Heart right ventricle (tissue), 16 donors: Measurements from ENCODE around the gene EDC3. TPM values are rescaled to one million over a fixed set of nuclear protein-coding genes. Genes with fewer than 3 reads are reported as not detected.

Experiments
- ATAC-seq, 8 donors: fragments of 200-7000 bp; cut with Tn5 transposase; one replicate each; pipeline ENCODE4 v1.9.1; 2020; ENCODE audit warnings: mild to moderate bottlenecking in 8 of 8, moderate library complexity in 8 of 8, moderate number of reproducible peaks in 1 of 8
- DNase-seq, 2 donors: peaks; one replicate each; pipeline ENCODE4 v3.0.0-alpha.2; 2020
- H3K27ac ChIP-seq, 10 donors: fragments of 200-600 bp; sonication (generic) in 2 of 10; one replicate each; pipeline versions ENCODE4 v1.5.0 to v1.8.0; 2020 to 2022; ENCODE audit warnings: mild to moderate bottlenecking in 3 of 10
- H3K27me3 ChIP-seq, 7 donors: fragments of 200-600 bp; one replicate each; pipeline ENCODE4 v1.8.0; 2021 to 2022; ENCODE audit warnings: mild to moderate bottlenecking in 2 of 7
- H3K36me3 ChIP-seq, 9 donors: fragments of 200-600 bp; sonication (generic) in 1 of 9; one replicate each; pipeline versions ENCODE4 v1.5.0 to v1.8.0; 2020 to 2022; ENCODE audit warnings: mild to moderate bottlenecking in 2 of 9
- H3K4me1 ChIP-seq, 9 donors: fragments of 200-600 bp; sonication (generic) in 1 of 9; one replicate each; pipeline versions ENCODE4 v1.5.0 to v1.8.0; 2020 to 2022; ENCODE audit warnings: mild to moderate bottlenecking in 4 of 9
- H3K4me3 ChIP-seq, 10 donors: fragments of 200-600 bp; sonication (generic) in 2 of 10; one replicate each; pipeline versions ENCODE4 v1.5.0 to v1.8.0; 2020 to 2022; ENCODE audit warnings: mild to moderate bottlenecking in 7 of 10, moderate library complexity in 2 of 10
- H3K9me3 ChIP-seq, 11 donors: fragments of 200-600 bp in 10 of 11; sonication (generic) in 2 of 11; one replicate each; pipeline versions ENCODE4 v1.5.0 to v1.8.0; 2013 to 2022; ENCODE audit warnings: mild to moderate bottlenecking in 2 of 11, control low read depth in 1 of 11, moderate library complexity in 1 of 11
- WGBS, 2 donors: extraction: QIAGEN DNeasy Blood & Tissue Kit; methylation state at CpG; one replicate each; pipeline ENCODE4 v1.1.7; 2013; ENCODE audit warnings: inconsistent platforms in 1 of 2; 5-methylcytosine and 5-hydroxymethylcytosine counted together
- intact Hi-C, 10 donors: fragments of 100-400 bp; cut with DNase I; formaldehyde crosslinking; loops; one replicate each; pipeline versions ENCODE4 v1.11.1 to v1.14.2; 2022
- polyA plus RNA-seq, 2 donors: library from polyadenylated mRNA; stranded (reverse); fragments of 200-250 nt; gene quantifications; one replicate each; pipeline ENCODE4 v1.2.3, GENCODE V29; 2013
- total RNA-seq, 10 donors: library from RNA; stranded (reverse); fragmentation: NEBNext Ultra II Directional in 3 of 10; extraction: Animal tissue kit (Norgen Biotek cat#: 25700) in 3 of 10; gene quantifications; one replicate each; pipeline versions ENCODE4 v1.2.1 to v1.2.4, GENCODE V29; 2021 to 2023
- TF ChIP-seq, protein P1 (sequence below), 9 donors: fragments of 200-600 bp; sonication (generic) in 2 of 9; IDR thresholded peaks; one replicate each; pipeline versions ENCODE4 v1.5.0 to v1.8.0; 2021 to 2022; ENCODE audit warnings: antibody characterized with exemption in 9 of 9, mild to moderate bottlenecking in 5 of 9, moderate library complexity in 1 of 9
- donor health status: Arrhythmogenic right ventricular cardiomyopathy.
- donor health status: ischemic (EF 13 %, LVEDD 7.1; RV severe dilation, severe dysfunction).
- donor health status: healthy with polysubstance abuse.
- donor health status: DM: no; HTN: yes; CAD: no.
- donor health status: DM: no; HTN: no; CAD: no.
- donor health status: ischemic (EF 25% LVEDD 6.9; RV normal size, moderate dysfunction).
- donor health status: ischemic (EF 25% LVEDD 5.7; RV mildly dilated, moderate dysfunction).
- donor health status: healthy.
- donor health status: DM: yes; HTN: yes; CAD: no.
- donor health status: Ischemic cardiomyopathy.
- donor health status: ischemic (EF 35%, LVEDD 5.7; RV mildly dilated, moderate dysfunction).
- donor health status: nonischemic (EF 11% LVEDD 7.7; RV severe dilation, severe dysfunction).
- donor health status: DM: yes; HTN: yes; CAD: no.
- donor health status: PGD.
- donor health status: ischemic (EF 29% LVEDD 5.4; RV normal size, mild dysfunction).
- donor health status: nonischemic (EF 23%, LVEDD 6.1; RV moderate dilation, normal function).

The EDC3 gene
- total and polyA plus RNA-seq, 12 donors: 10.4 to 18.1 (median 15.5) TPM

DNA sequence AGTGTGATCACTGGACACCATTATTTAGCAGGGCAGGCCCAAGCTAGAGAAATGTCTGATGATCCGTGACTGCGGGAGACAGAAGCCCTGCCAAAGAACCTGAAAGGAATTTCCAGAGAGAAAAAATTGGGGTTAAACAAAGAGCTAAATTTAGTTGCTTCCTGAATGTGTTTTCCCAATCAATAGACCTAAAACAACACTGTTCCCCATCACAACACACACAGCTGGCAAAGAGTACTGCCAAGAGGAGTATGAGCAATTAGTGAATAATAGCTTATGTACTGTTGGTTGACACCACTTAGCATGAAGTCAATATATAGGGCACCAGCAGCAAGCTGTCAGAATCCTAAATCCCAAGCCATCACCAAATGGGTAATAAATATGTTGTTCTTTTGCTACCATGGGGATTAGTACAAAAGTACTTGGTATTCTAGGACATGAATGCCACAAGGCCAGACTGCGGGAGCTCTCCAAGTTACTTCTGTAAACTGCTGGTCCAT is 44.5 kb downstream of the EDC3 start:
- H3K27ac ChIP-seq: peak overlapping the region in 5 of 10 donors; percentile 0 to 42 (median 28)
- TF ChIP-seq, protein P1, sequence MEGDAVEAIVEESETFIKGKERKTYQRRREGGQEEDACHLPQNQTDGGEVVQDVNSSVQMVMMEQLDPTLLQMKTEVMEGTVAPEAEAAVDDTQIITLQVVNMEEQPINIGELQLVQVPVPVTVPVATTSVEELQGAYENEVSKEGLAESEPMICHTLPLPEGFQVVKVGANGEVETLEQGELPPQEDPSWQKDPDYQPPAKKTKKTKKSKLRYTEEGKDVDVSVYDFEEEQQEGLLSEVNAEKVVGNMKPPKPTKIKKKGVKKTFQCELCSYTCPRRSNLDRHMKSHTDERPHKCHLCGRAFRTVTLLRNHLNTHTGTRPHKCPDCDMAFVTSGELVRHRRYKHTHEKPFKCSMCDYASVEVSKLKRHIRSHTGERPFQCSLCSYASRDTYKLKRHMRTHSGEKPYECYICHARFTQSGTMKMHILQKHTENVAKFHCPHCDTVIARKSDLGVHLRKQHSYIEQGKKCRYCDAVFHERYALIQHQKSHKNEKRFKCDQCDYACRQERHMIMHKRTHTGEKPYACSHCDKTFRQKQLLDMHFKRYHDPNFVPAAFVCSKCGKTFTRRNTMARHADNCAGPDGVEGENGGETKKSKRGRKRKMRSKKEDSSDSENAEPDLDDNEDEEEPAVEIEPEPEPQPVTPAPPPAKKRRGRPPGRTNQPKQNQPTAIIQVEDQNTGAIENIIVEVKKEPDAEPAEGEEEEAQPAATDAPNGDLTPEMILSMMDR (IDR thresholded peaks at IDR 0.05): no peak
- WGBS, 2 donors: 45 to 57% methylated on average over 3 of the region's 3 CpGs
- ATAC-seq: peak in 7 of 8 donors; percentile 22 to 61 (median 31)
- peaks cover 12 to 73% (median 52%) of the 10 kb centered on the region in 9 donors for H3K4me1 ChIP-seq
- DNase-seq: no peak
- peaks cover 0 to 23% (median 0%) of the 10 kb centered on the region in 9 donors for H3K36me3 ChIP-seq
- H3K9me3 ChIP-seq: no peaks in the 10 kb centered on the region
- no peak overlapping the region for H3K4me3 ChIP-seq
- H3K27me3 ChIP-seq: no peaks in the 10 kb centered on the region
- intact Hi-C loops: no loop called here

DNA sequence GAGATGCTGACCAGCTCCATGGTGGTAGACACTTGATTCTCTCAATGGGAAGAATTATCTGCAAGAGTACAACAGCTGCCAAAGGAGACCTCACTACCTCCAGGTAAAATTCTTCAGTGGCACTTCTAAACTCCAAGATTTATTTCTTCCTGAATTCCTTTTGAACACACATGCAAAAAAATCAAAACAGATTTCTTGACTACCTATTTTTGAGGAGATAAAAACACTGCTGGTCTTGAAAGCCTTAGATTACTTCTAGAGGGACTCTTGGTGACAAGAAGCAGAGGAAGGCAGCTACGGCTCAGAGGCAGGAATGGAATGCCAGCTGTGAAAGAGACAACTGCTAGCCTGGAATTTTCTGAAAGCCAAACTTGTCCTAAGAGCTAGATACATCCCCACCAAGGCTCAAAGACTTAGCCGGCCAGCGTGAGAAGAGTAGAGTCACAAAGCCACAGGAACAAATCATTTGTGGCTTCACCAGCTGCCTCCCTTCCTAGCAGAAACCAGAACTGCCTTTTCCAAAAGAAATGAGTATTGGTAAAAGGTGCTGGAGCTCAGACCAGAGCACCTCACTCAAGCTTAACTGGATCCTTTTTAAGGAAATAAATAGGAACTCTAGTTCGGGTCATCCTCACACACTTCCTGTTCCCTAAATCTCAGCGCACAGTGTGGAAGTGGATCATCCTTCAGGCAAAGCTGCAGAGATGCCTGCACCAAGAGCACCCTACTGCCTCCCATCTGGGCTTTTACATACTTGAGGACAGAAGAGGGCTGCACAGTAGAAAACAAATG is 47.6 kb downstream of the EDC3 start:
- peaks cover 5 to 62% (median 34%) of the 10 kb centered on the region in 9 donors for H3K4me1 ChIP-seq
- no peaks in the 10 kb centered on the region for H3K27me3 ChIP-seq
- H3K27ac ChIP-seq: no peak overlapping the region
- 65 to 71% methylated on average over 5 of the region's 5 CpGs for WGBS, 2 donors
- no peak overlapping the region for H3K4me3 ChIP-seq
- TF ChIP-seq, protein P1 (IDR thresholded peaks at IDR 0.05): no peak
- H3K36me3 ChIP-seq: peaks cover 0 to 26% (median 0%) of the 10 kb centered on the region in 9 donors
- H3K9me3 ChIP-seq: no peaks in the 10 kb centered on the region
- intact Hi-C loops: loop anchor here in 1 of 10 donors (10.0 kb wide), 1 partner anchor 47 kb away; the partner anchor contains the start of gene EDC3
- ATAC-seq (no peak), DNase-seq (no peak)

DNA sequence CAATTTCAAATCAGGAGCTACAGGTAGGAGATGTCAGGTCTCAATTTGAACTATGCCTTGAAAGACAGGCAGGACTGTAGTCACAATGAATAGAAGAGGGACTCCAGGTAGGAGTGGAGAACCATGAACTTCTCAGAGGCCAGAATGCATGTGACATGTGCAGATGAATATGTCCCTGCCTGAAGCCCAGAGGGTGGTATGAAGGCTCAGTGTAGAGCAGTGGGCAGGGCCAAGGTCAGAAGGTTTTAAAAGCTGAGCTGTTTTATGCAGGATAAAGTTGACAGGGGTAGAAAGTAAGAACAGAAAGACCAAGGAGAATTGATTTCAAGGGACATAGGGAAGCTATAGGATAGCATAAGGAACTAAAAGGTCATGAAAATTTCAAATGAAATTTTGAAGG is 49.3 kb downstream of the EDC3 start:
- Histone ChIP-seq H3K4me3 (no peak overlapping the region), H3K9me3 (no peaks in the 10 kb centered on the region), H3K36me3 (peaks cover 0 to 30% (median 0%) of the 10 kb centered on the region in 9 donors), H3K27me3 (no peaks in the 10 kb centered on the region), H3K4me1 (peaks cover 12 to 62% (median 38%) of the 10 kb centered on the region in 9 donors), H3K27ac (no peak overlapping the region)
- intact Hi-C loops: loop anchor here in 1 of 10 donors (10.0 kb wide), 1 partner anchor 48 kb away; the partner anchor contains the start of gene EDC3
- DNase-seq (no peak), ATAC-seq (no peak)
- TF ChIP-seq, protein P1 (IDR thresholded peaks at IDR 0.05): no peak

DNA sequence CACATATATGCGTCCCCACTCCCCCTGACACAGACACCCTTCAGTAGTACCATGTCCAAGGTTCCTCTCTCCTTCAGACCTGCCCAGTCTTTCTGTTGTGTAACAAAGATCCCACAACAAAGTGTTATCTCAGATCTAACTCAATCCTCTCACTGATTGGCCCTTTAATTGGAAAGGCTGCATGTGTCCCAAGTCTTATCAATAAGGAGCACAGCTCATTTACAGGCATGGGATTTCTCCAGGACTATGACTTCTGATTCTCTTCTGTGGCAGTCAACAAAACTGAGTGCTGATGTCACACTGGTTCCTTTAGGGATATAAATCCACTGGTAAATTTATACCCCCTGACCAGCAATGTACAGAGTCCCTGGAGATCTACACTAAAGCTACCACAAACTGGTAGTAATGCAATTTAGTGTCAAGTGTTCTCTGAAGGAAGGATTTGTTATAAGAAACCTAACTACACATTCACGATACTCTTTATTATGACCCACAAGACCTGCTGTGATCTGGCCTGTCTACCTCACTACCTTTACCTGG is 52.1 kb downstream of the EDC3 start:
- Histone ChIP-seq H3K4me1 (peaks cover 8 to 51% (median 30%) of the 10 kb centered on the region in 9 donors), H3K27ac (peak overlapping the region in 5 of 10 donors; percentile 1 to 71 (median 23)), H3K27me3 (no peaks in the 10 kb centered on the region), H3K9me3 (no peaks in the 10 kb centered on the region), H3K36me3 (peaks cover 0 to 56% (median 10%) of the 10 kb centered on the region in 9 donors), H3K4me3 (no peak overlapping the region)
- WGBS, 2 donors: 83 to 89% methylated on average over 2 of the region's 2 CpGs
- intact Hi-C loops: loop anchor here in 1 of 10 donors (10.0 kb wide), 1 partner anchor 51 kb away; the partner anchor contains the start of gene EDC3
- TF ChIP-seq, protein P1 (IDR thresholded peaks at IDR 0.05): no peak
- ATAC-seq (peak in 1 of 8 donors; percentile 28), DNase-seq (no peak)
